ENCODE measurements around the gene KDELR1.

The KDELR1 gene

DNA sequence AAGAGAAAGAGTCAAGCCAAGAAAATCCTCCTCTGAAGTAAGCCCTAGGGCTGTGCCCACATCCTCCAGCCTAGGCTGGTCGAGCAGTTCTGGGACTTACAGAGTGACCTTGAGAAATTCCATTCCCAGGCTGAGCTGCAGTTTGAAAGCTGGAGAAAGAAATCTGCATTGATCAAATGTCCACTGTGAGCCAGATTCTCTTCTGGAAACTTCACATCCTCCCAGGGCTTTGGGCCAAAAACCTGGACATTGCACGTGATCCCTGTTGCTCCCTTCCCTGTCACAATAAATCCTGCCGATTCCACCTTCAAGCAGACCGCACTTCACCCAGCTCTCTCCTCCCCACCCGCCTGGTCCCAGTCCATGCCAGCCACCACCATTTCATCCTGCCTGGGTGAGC, 43.3 kb downstream of the KDELR1 start:
- H3K27ac ChIP-seq = no peak overlapping the region
- TF ChIP-seq, protein P1, sequence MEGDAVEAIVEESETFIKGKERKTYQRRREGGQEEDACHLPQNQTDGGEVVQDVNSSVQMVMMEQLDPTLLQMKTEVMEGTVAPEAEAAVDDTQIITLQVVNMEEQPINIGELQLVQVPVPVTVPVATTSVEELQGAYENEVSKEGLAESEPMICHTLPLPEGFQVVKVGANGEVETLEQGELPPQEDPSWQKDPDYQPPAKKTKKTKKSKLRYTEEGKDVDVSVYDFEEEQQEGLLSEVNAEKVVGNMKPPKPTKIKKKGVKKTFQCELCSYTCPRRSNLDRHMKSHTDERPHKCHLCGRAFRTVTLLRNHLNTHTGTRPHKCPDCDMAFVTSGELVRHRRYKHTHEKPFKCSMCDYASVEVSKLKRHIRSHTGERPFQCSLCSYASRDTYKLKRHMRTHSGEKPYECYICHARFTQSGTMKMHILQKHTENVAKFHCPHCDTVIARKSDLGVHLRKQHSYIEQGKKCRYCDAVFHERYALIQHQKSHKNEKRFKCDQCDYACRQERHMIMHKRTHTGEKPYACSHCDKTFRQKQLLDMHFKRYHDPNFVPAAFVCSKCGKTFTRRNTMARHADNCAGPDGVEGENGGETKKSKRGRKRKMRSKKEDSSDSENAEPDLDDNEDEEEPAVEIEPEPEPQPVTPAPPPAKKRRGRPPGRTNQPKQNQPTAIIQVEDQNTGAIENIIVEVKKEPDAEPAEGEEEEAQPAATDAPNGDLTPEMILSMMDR (conservative IDR thresholded peaks at IDR 0.05) = no peak
- no peak for TF ChIP-seq ZFX (IDR thresholded peaks at IDR 0.05)

- TF ChIP-seq, protein P1 (conservative IDR thresholded peaks at IDR 0.05) = no peak
- TF ChIP-seq ZFX (IDR thresholded peaks at IDR 0.05) = no peak
- H3K27ac ChIP-seq = no peak overlapping the region
Observed at GRCh38 chr19:48346191-48346590, 45.2 kb downstream of the KDELR1 start.

GRCh38 chr19:48344892-48345291, 46.5 kb downstream of the KDELR1 start:
- TF ChIP-seq, protein P1 (conservative IDR thresholded peaks at IDR 0.05) = no peak
- no peak for TF ChIP-seq ZFX (IDR thresholded peaks at IDR 0.05)
- no peak overlapping the region for H3K27ac ChIP-seq

GRCh38 chr19:48342841-48343540, 48.4 kb downstream of the KDELR1 start:
- no peak overlapping the region for H3K27ac ChIP-seq
- TF ChIP-seq, protein P1 (conservative IDR thresholded peaks at IDR 0.05) = no peak
- TF ChIP-seq ZFX (IDR thresholded peaks at IDR 0.05) = no peak

DNA sequence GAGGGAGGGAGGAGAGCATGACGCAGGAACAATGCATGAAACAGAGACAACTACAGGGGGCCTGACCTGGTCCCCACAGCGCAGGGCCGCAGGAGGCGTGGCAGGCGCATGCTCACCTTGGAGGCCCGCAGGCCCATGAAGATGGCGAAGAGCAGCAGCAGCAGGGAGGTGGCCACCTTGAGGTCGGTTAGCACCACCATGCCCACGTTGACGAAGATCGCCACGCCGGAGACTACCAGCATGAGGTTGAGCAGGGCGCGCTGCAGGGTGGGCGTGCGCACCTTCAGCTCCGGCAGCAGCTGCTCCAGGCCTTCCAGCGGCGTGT, 49.0 kb downstream of the KDELR1 start:
- TF ChIP-seq, protein P1 (conservative IDR thresholded peaks at IDR 0.05) = no peak
- TF ChIP-seq ZFX (IDR thresholded peaks at IDR 0.05) = no peak
- H3K27ac ChIP-seq = no peak overlapping the region

DNA sequence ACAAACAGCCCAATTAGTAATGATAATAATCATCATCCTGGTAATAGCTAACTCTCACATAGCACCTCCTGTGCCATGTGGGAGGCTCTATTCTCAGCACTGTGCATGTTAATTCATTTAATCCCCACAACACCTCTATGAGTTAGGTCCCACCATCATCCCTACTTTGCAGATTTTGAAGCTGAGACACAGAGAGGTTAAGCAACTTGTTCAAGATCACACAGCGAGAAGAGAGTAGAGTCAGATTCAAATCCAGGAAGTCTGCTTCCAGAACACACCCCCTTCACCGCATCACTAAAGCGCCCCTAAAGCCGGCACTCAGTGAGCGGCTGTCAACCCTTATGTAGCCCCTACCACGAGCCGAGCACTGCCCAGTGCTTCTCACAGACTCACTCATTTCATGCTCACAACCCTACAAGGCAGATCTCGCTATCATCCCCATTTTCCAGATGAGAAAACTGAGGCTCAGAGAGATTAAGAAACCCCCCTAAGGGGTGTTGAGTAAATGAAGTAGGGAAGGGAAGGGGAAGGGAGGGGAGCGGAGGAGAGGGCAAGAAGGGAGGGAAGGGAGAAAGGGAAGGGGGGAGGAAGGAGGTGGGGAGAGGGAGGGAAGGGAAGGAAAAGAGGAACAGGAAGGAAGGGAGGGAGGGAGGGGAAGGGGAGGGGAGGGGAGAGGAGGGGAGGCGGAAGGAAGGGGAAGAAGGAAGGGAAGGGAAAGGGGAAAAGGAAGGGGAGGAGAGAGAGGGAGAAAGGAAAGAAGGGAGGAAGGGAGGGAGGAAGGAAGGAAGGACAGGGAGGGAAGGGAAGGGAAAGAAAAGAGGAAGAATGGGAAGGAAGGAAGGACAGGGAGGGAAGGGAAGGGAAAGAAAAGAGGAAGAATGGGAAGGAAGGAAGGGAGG, 49.6 kb downstream of the KDELR1 start:
- TF ChIP-seq ZFX (IDR thresholded peaks at IDR 0.05) = no peak
- TF ChIP-seq, protein P1 (conservative IDR thresholded peaks at IDR 0.05) = no peak
- H3K27ac ChIP-seq = no peak overlapping the region

GRCh38 chr19:48340995-48341394, 50.4 kb downstream of the KDELR1 start:
- H3K27ac ChIP-seq = no peak overlapping the region
- TF ChIP-seq, protein P1 (conservative IDR thresholded peaks at IDR 0.05) = no peak
- TF ChIP-seq ZFX (IDR thresholded peaks at IDR 0.05) = no peak

All from C4-2B (cell line).